ENCODE measurements around the gene ARHGEF19. TPM values are rescaled to one million over a fixed set of nuclear protein-coding genes. Genes with fewer than 3 reads are reported as not detected.

Gene ARHGEF19
- total RNA-seq (1 to 10 TPM in 8 of 9 donors, under 1 TPM in 1; 0.97 to 3.8 (median 2.3) TPM), polyA plus RNA-seq (1 to 10 TPM in 1 of 2 donors, under 1 TPM in 1; 0.99 to 3.5 TPM)
- long read RNA-seq, donor 1, partial matches to known transcripts = 2 of 3 reads
- long read RNA-seq, donor 1, other reads (novel, unspliced or antisense) = 1 of 3 reads
- long read RNA-seq, donor 2, partial matches to known transcripts = 14 of 25 reads
- long read RNA-seq, donor 2, other reads (novel, unspliced or antisense) = 10 of 25 reads
- long read RNA-seq, donor 3, partial matches to known transcripts = 2 of 2 reads
- long read RNA-seq, donor 3, other reads (novel, unspliced or antisense) = 0 of 2 reads

DNA sequence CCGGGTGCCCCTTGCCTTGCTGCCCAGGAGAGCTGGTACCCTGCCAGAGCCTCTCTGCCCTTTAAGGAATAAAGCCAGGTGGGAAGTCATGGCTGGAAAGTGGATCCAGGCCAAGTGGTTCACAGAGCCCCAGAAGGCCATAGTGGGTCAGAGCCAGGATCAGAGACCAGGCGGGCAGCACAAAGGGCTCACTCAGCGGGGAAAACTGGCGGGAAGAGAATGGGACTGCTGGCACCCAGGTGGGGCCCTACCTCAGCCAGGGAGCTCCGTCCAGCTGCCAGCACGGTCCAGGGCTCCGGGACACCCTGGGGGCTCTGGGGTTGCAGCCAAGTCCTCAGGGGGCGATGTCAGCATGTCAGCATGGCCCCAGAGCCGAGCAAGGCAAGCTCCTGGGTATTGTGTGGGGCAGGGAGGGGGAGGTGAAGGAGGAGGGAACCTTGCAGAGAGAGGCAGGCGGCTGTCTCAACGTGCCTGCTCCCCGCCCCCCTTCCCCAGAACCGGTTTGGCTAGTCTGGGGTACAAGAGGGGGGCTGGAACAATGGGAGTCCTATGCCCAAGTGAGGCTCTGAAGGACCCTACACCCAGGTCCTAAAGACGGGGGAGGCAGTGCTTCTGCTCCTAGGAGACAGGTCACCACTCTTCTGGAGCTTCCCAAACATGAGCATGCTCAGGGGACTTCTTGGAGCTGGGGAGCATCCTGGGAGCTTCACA, at the start of gene ARHGEF19:
Gene ARHGEF19 (minus strand): TSS at position 402 of the 711 bp plus-strand sequence. CDS start 3,598 bp downstream, outside the sequence.
- no peaks in the 10 kb centered on the region for H3K9me3 ChIP-seq
- intact Hi-C loops (cut with DNase I) = loop anchor here in 1 of 10 donors (10.0 kb wide), 1 partner anchor 142 kb away; the partner anchor contains the start of gene FBXO42
- 38 to 49% (median 44%) methylated on average over 5 to 14 of the region's 14 CpGs for WGBS, 4 donors
- no peaks in the 10 kb centered on the region for H3K36me3 ChIP-seq
- no peak for ATAC-seq
- H3K27me3 ChIP-seq = no peaks in the 10 kb centered on the region
- no peak for TF ChIP-seq POLR2A (IDR thresholded peaks at IDR 0.05)
- TF ChIP-seq, protein P1, sequence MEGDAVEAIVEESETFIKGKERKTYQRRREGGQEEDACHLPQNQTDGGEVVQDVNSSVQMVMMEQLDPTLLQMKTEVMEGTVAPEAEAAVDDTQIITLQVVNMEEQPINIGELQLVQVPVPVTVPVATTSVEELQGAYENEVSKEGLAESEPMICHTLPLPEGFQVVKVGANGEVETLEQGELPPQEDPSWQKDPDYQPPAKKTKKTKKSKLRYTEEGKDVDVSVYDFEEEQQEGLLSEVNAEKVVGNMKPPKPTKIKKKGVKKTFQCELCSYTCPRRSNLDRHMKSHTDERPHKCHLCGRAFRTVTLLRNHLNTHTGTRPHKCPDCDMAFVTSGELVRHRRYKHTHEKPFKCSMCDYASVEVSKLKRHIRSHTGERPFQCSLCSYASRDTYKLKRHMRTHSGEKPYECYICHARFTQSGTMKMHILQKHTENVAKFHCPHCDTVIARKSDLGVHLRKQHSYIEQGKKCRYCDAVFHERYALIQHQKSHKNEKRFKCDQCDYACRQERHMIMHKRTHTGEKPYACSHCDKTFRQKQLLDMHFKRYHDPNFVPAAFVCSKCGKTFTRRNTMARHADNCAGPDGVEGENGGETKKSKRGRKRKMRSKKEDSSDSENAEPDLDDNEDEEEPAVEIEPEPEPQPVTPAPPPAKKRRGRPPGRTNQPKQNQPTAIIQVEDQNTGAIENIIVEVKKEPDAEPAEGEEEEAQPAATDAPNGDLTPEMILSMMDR (IDR thresholded peaks at IDR 0.05) = no peak
- DNase-seq = no peak
- H3K27ac ChIP-seq = no peak within 1 kb of the TSS
- H3K4me1 ChIP-seq = peaks cover 0 to 19% (median 12%) of the 10 kb centered on the region in 12 donors
- H3K4me3 ChIP-seq = no peak within 1 kb of the TSS

- ATAC-seq (no peak), DNase-seq (no peak)
- H3K27me3 ChIP-seq = no peaks in the 10 kb centered on the region
- 95 to 100% (median 97%) methylated on average over 1 of the region's 1 CpG for WGBS, 4 donors
- H3K36me3 ChIP-seq = peaks cover 0 to 6% (median 0%) of the 10 kb centered on the region in 9 donors
- no peaks in the 10 kb centered on the region for H3K9me3 ChIP-seq
- intact Hi-C loops (cut with DNase I) = no loop called here
- H3K4me1 ChIP-seq = peaks cover 0 to 38% (median 16%) of the 10 kb centered on the region in 12 donors
- TF ChIP-seq, protein P1 (IDR thresholded peaks at IDR 0.05) = no peak
- no peak for TF ChIP-seq POLR2A (IDR thresholded peaks at IDR 0.05)
- H3K4me3 ChIP-seq = no peak overlapping the region
- no peak overlapping the region for H3K27ac ChIP-seq
These were observed 49.6 kb upstream of the ARHGEF19 start for GRCh38 chr1:16262067-16262466.

- Histone ChIP-seq H3K36me3 (peaks cover 0 to 15% (median 6%) of the 10 kb centered on the region in 9 donors), H3K9me3 (no peaks in the 10 kb centered on the region), H3K4me1 (peaks cover 0 to 29% (median 6%) of the 10 kb centered on the region in 12 donors), H3K27me3 (no peaks in the 10 kb centered on the region), H3K4me3 (no peak overlapping the region), H3K27ac (no peak overlapping the region)
- 50 to 72% (median 63%) methylated on average over 1 of the region's 1 CpG for WGBS, 4 donors
- TF ChIP-seq, protein P1 (IDR thresholded peaks at IDR 0.05) = no peak
- TF ChIP-seq POLR2A (IDR thresholded peaks at IDR 0.05) = no peak
- intact Hi-C loops (cut with DNase I) = no loop called here
- DNase-seq (no peak), ATAC-seq (no peak)
These were observed 48.4 kb upstream of the ARHGEF19 start for GRCh38 chr1:16260814-16261213.

- intact Hi-C loops (cut with DNase I) = no loop called here
These were observed 46.2 kb upstream of the ARHGEF19 start for GRCh38 chr1:16258591-16259135.

More at GRCh38 chr1:16258591-16259135, 46.2 kb upstream of the ARHGEF19 start:
- no peak overlapping the region for H3K27ac ChIP-seq
- TF ChIP-seq POLR2A (IDR thresholded peaks at IDR 0.05) = no peak
- TF ChIP-seq, protein P1 (IDR thresholded peaks at IDR 0.05) = no peak
- WGBS, 4 donors = 96 to 98% (median 97%) methylated on average over 9 of the region's 9 CpGs
- H3K4me3 ChIP-seq = no peak overlapping the region
- H3K4me1 ChIP-seq = peaks cover 0 to 28% (median 14%) of the 10 kb centered on the region in 12 donors
- ATAC-seq (no peak), DNase-seq (no peak)
- no peaks in the 10 kb centered on the region for H3K27me3 ChIP-seq
- peaks cover 0 to 36% (median 22%) of the 10 kb centered on the region in 9 donors for H3K36me3 ChIP-seq
- no peaks in the 10 kb centered on the region for H3K9me3 ChIP-seq

All from heart left ventricle (tissue), 16 donors.